Hippocampal formation (tissue), 2 donors: ENCODE results near the gene CECR2.

Experiments used
- DNase-seq, 2 donors: peaks; one replicate each; lab custom pipeline; 2025; lab: John Stamatoyannopoulos, UW

Gene CECR2

DNA sequence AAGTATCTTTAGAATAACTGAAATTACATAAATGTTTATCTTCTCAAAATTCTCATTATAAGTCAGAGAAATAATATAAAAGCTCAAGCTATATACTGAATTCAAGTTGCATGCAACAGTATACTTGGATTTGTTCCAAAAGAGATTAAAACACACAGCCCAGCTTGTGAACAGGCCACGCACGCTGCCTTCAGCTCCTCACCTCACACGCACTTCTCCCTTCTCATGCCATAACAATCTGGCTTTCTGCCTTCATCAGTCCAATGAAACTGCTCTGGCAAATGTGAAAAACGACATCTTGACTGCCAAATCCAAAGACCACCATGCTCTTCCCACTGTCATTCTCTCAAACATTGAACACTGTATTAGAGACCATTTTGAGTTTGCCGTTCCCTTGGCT is 237.2 kb downstream of the CECR2 start:
- DNase-seq, result no peak
